A673 (cell line): Measurements from ENCODE around the gene EMILIN2.

Source experiments
- EZH2 ChIP-seq: fragments of 200-600 bp; sonication (generic); IDR thresholded peaks from 2 replicates; pipeline ENCODE4 v1.6.1; 2017; ENCODE audit warnings: borderline replicate concordance, low read depth, mild to moderate bottlenecking, mixed read lengths, antibody characterized with exemption, low read length; ENCODE audit not compliant: poor library complexity, severe bottlenecking
- TF ChIP-seq, protein P1 (sequence below): fragments of 300-800, 200-600 bp; sonication (generic); conservative IDR thresholded peaks from 2 replicates; pipeline ENCODE4 v1.5.1; 2017; ENCODE audit warnings: low read depth, mild to moderate bottlenecking, antibody characterized with exemption, low read length, moderate library complexity, mixed read lengths

DNA sequence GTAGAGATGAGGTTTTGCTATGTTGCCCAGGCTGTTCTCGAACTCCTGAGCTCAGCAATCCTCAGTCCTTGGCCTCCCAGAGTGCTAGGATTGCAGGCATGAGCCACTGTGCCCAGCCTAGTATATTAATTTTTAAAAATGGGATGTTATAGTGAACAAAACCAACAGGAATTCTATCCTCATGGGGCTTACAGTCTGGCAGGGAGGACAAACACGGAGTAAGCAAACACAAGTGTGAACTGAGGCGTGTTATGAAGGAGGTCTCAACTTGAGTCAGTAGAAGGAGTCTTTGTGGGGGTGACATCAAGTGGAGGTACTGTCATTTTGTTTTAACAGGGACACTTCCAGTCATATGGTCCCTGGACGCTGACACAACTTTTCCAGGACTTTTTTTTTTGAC is 33.1 kb downstream of the EMILIN2 start:
- TF ChIP-seq EZH2 = no peak
- TF ChIP-seq, protein P1, sequence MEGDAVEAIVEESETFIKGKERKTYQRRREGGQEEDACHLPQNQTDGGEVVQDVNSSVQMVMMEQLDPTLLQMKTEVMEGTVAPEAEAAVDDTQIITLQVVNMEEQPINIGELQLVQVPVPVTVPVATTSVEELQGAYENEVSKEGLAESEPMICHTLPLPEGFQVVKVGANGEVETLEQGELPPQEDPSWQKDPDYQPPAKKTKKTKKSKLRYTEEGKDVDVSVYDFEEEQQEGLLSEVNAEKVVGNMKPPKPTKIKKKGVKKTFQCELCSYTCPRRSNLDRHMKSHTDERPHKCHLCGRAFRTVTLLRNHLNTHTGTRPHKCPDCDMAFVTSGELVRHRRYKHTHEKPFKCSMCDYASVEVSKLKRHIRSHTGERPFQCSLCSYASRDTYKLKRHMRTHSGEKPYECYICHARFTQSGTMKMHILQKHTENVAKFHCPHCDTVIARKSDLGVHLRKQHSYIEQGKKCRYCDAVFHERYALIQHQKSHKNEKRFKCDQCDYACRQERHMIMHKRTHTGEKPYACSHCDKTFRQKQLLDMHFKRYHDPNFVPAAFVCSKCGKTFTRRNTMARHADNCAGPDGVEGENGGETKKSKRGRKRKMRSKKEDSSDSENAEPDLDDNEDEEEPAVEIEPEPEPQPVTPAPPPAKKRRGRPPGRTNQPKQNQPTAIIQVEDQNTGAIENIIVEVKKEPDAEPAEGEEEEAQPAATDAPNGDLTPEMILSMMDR = no peak
